Common myeloid progenitor, CD34-positive (primary cell): ENCODE results near the gene CDC42EP5.

ENCODE experiments used
- CTCF ChIA-PET: fragments of 350-600 bp; sonication (Branson Sonifier 250); formaldehyde crosslinking; loops from one replicate; lab custom pipeline; 2021; ENCODE audit warnings: antibody characterized with exemption; lab: Charles Lee
- POLR2A ChIA-PET: fragments of 350-600 bp; sonication (Branson Sonifier 250); formaldehyde crosslinking; loops from one replicate; lab custom pipeline; 2021; ENCODE audit warnings: antibody characterized with exemption; lab: Charles Lee
- DNase-seq, 3 donors: peaks; one replicate each; pipeline versions ENCODE4 v3.0.0 to v3.0.0-alpha.2; 2013
- H3K27ac ChIP-seq, 2 experiments: 1 replicate in 1 of 2; 2 replicates in 1 of 2; pipeline ENCODE4 v1.7.0; 2013; ENCODE audit warnings: inconsistent platforms in 2 of 2, low read length in 2 of 2, mild to moderate bottlenecking in 2 of 2, low read depth in 1 of 2, moderate library complexity in 1 of 2; ENCODE audit not compliant: severe bottlenecking in 2 of 2, insufficient read depth in 1 of 2, poor library complexity in 1 of 2
- H3K27me3 ChIP-seq, 5 experiments: replicated peaks in 2 of 5; 1 replicate in 3 of 5; 2 replicates in 2 of 5; pipeline versions ENCODE4 v1.6.1 to v1.7.0; 2013; ENCODE audit warnings: low read length in 4 of 5, mild to moderate bottlenecking in 2 of 5, moderate library complexity in 2 of 5, inconsistent platforms in 1 of 5; ENCODE audit not compliant: insufficient read depth in 5 of 5, control insufficient read depth in 4 of 5
- H3K36me3 ChIP-seq, 4 experiments: 1 replicate in 2 of 4; 2 replicates in 2 of 4; pipeline versions ENCODE4 v1.6.1 to v1.7.0; 2013; ENCODE audit warnings: low read length in 3 of 4, control low read depth in 1 of 4, mild to moderate bottlenecking in 1 of 4; ENCODE audit not compliant: control insufficient read depth in 4 of 4, insufficient read depth in 4 of 4
- H3K4me1 ChIP-seq, 4 experiments: 1 replicate in 3 of 4; 2 replicates in 1 of 4; pipeline versions ENCODE4 v1.6.1 to v1.7.1; 2013; ENCODE audit warnings: low read length in 3 of 4, mild to moderate bottlenecking in 3 of 4, control low read depth in 1 of 4, inconsistent platforms in 1 of 4, moderate library complexity in 1 of 4; ENCODE audit not compliant: control insufficient read depth in 4 of 4, insufficient read depth in 4 of 4; ENCODE audit errors: control extremely low read depth in 1 of 4
- H3K4me3 ChIP-seq, 7 experiments: 1 replicate in 4 of 7; 2 replicates in 3 of 7; pipeline versions ENCODE4 v1.5.1 to v1.7.0; 2013; ENCODE audit warnings: mild to moderate bottlenecking in 7 of 7, low read length in 6 of 7, moderate library complexity in 6 of 7, inconsistent platforms in 2 of 7, low read depth in 2 of 7, control low read depth in 1 of 7; ENCODE audit not compliant: insufficient read depth in 4 of 7, control insufficient read depth in 1 of 7; ENCODE audit errors: extremely low read depth in 1 of 7
- H3K9me3 ChIP-seq, 5 experiments: 1 replicate in 4 of 5; 2 replicates in 1 of 5; pipeline versions ENCODE4 v1.6.1 to v1.7.1; 2013; ENCODE audit warnings: low read length in 4 of 5, mild to moderate bottlenecking in 2 of 5, inconsistent platforms in 1 of 5, low read depth in 1 of 5, moderate library complexity in 1 of 5; ENCODE audit not compliant: control insufficient read depth in 4 of 5, insufficient read depth in 2 of 5; ENCODE audit errors: control extremely low read depth in 1 of 5
- WGBS: methylation state at CpG from one replicate; pipeline ENCODE4 v1.1.5; 2013; ENCODE audit not compliant: insufficient coverage; 5-methylcytosine and 5-hydroxymethylcytosine counted together

The CDC42EP5 gene

GRCh38 chr19:54421521-54421920, 51.6 kb downstream of the CDC42EP5 start:
- no peak overlapping the region for H3K27ac ChIP-seq
- H3K36me3 ChIP-seq = no peaks in the 10 kb centered on the region
- DNase-seq = no peak
- no peaks in the 10 kb centered on the region for H3K9me3 ChIP-seq
- H3K4me1 ChIP-seq = peaks cover 0 to 26% (median 25%) of the 10 kb centered on the region in 4 experiments
- CTCF ChIA-PET = interaction anchor here (1.1 to 2.1 kb wide), 4 partner anchors 14 to 34 kb away, joined by 3 to 9 read pairs (median 4); no protein-coding TSS in a partner anchor
- POLR2A ChIA-PET = no interaction called here
- H3K4me3 ChIP-seq = no peak overlapping the region
- peaks cover 0 to 18% (median 0%) of the 10 kb centered on the region in 5 experiments for H3K27me3 ChIP-seq
- WGBS = 98% methylated on average over 7 of the region's 7 CpGs

- Histone ChIP-seq H3K4me3 (no peak overlapping the region), H3K9me3 (no peaks in the 10 kb centered on the region), H3K36me3 (no peaks in the 10 kb centered on the region), H3K27ac (no peak overlapping the region), H3K4me1 (peaks cover 0 to 30% (median 28%) of the 10 kb centered on the region in 4 experiments), H3K27me3 (peaks cover 0 to 22% (median 2%) of the 10 kb centered on the region in 5 experiments)
- WGBS = 92% methylated on average over 4 of the region's 9 CpGs
- DNase-seq = no peak
- POLR2A ChIA-PET = no interaction called here
- CTCF ChIA-PET = interaction anchor here (1.1 to 2.1 kb wide), 4 partner anchors 14 to 34 kb away, joined by 3 to 9 read pairs (median 4); no protein-coding TSS in a partner anchor
These were observed 52.0 kb downstream of the CDC42EP5 start for GRCh38 chr19:54421169-54421516.

GRCh38 chr19:54420383-54421168, 52.5 kb downstream of the CDC42EP5 start:
- Histone ChIP-seq H3K27me3 (peaks cover 0 to 28% (median 6%) of the 10 kb centered on the region in 5 experiments), H3K4me3 (no peak overlapping the region), H3K27ac (no peak overlapping the region), H3K4me1 (peaks cover 0 to 36% (median 33%) of the 10 kb centered on the region in 4 experiments), H3K9me3 (no peaks in the 10 kb centered on the region), H3K36me3 (no peaks in the 10 kb centered on the region)
- no peak for DNase-seq
- ChIA-PET CTCF (interaction anchor here (1.5 to 2.1 kb wide), 3 partner anchors 13 to 32 kb away, joined by 3 to 9 read pairs (median 4); no protein-coding TSS in a partner anchor), POLR2A (no interaction called here)
- 17% methylated on average over 9 of the region's 37 CpGs for WGBS

GRCh38 chr19:54420068-54420382, 53.1 kb downstream of the CDC42EP5 start:
- Histone ChIP-seq H3K27ac (no peak overlapping the region), H3K4me3 (no peak overlapping the region), H3K9me3 (no peaks in the 10 kb centered on the region), H3K4me1 (peaks cover 0 to 39% (median 35%) of the 10 kb centered on the region in 4 experiments), H3K27me3 (peaks cover 0 to 32% (median 6%) of the 10 kb centered on the region in 5 experiments), H3K36me3 (no peaks in the 10 kb centered on the region)
- no peak for DNase-seq
- WGBS = 76% methylated on average over 7 of the region's 10 CpGs
- ChIA-PET CTCF (interaction anchor here (0.8 to 2.1 kb wide), 3 partner anchors 19 to 29 kb away, joined by 4 to 9 read pairs (median 7); no protein-coding TSS in a partner anchor), POLR2A (no interaction called here)

- H3K36me3 ChIP-seq = no peaks in the 10 kb centered on the region
- DNase-seq = no peak
- no peak overlapping the region for H3K27ac ChIP-seq
- H3K4me1 ChIP-seq = peaks cover 0 to 44% (median 35%) of the 10 kb centered on the region in 4 experiments
- H3K27me3 ChIP-seq = peaks cover 0 to 41% (median 12%) of the 10 kb centered on the region in 5 experiments
- WGBS = 86% methylated on average over 12 of the region's 26 CpGs
- ChIA-PET POLR2A (interaction anchor here (0.5 kb wide), 1 partner anchor 830 kb away, joined by 3 read pairs; no protein-coding TSS in a partner anchor), CTCF (interaction anchor here (0.8 to 1.6 kb wide), 4 partner anchors 11 to 28 kb away, joined by 3 to 7 read pairs (median 4); no protein-coding TSS in a partner anchor)
- H3K9me3 ChIP-seq = no peaks in the 10 kb centered on the region
- no peak overlapping the region for H3K4me3 ChIP-seq
These were observed 53.9 kb downstream of the CDC42EP5 start for GRCh38 chr19:54418930-54419800.

- POLR2A ChIA-PET = interaction anchor here (0.5 kb wide), 1 partner anchor 829 kb away, joined by 3 read pairs; no protein-coding TSS in a partner anchor
These were observed 54.8 kb downstream of the CDC42EP5 start for GRCh38 chr19:54418030-54418929.

More at GRCh38 chr19:54418030-54418929, 54.8 kb downstream of the CDC42EP5 start:
- CTCF ChIA-PET = interaction anchor here (1.3 to 1.6 kb wide), 3 partner anchors 12 to 27 kb away, joined by 3 to 7 read pairs (median 5); no protein-coding TSS in a partner anchor
- Histone ChIP-seq H3K9me3 (no peaks in the 10 kb centered on the region), H3K4me3 (peak overlapping the region in 4 of 7 experiments; percentile 13 to 52 (median 36)), H3K4me1 (peaks cover 0 to 44% (median 35%) of the 10 kb centered on the region in 4 experiments), H3K27ac (no peak overlapping the region), H3K36me3 (no peaks in the 10 kb centered on the region), H3K27me3 (peaks cover 0 to 43% (median 12%) of the 10 kb centered on the region in 5 experiments)
- 21% methylated on average over 15 of the region's 25 CpGs for WGBS
- DNase-seq = peak; percentile 63 to 88 (median 86)
